GM12801 (cell line): ENCODE measurements around the gene NPDC1.

Experiments
- TF ChIP-seq, protein P1 (sequence below): IDR thresholded peaks from one replicate; pipeline ENCODE4 v1.5.1; 2011; ENCODE audit warnings: control low read depth; ENCODE audit not compliant: insufficient read length; ENCODE audit errors: extremely low read depth

The NPDC1 gene

GRCh38 chr9:137009938-137010732 lies 35.8 kb downstream of the NPDC1 start:
- TF ChIP-seq, protein P1, sequence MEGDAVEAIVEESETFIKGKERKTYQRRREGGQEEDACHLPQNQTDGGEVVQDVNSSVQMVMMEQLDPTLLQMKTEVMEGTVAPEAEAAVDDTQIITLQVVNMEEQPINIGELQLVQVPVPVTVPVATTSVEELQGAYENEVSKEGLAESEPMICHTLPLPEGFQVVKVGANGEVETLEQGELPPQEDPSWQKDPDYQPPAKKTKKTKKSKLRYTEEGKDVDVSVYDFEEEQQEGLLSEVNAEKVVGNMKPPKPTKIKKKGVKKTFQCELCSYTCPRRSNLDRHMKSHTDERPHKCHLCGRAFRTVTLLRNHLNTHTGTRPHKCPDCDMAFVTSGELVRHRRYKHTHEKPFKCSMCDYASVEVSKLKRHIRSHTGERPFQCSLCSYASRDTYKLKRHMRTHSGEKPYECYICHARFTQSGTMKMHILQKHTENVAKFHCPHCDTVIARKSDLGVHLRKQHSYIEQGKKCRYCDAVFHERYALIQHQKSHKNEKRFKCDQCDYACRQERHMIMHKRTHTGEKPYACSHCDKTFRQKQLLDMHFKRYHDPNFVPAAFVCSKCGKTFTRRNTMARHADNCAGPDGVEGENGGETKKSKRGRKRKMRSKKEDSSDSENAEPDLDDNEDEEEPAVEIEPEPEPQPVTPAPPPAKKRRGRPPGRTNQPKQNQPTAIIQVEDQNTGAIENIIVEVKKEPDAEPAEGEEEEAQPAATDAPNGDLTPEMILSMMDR, result no peak

- TF ChIP-seq, protein P1, result no peak
Measured at GRCh38 chr9:137009217-137009616, 36.8 kb downstream of the NPDC1 start.

DNA sequence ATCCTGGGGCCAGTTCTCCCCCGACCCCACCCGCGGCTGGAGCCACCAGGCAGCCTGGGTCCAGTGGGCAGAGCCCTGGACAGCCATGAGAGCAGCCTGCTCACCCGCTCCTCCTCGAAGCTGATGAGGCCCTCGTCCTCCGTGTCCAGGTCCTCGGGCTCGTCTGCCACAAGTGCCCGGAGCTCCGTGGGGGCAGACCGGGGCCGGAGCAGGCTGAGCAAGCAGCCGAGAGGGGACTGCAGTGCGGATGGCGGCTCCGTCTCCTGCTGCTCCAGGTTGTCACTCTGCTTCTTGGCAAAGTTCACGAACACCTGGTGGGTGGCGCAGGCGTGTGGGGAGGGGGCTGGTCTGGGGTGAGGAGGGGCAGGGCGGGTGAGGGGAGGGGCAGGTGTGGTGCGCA lies 37.7 kb downstream of the NPDC1 start:
- TF ChIP-seq, protein P1, result no peak

GRCh38 chr9:137007816-137008270 lies 38.1 kb downstream of the NPDC1 start:
- TF ChIP-seq, protein P1, result no peak

- TF ChIP-seq, protein P1, result no peak
Measured at GRCh38 chr9:137007108-137007815, 38.7 kb downstream of the NPDC1 start.

DNA sequence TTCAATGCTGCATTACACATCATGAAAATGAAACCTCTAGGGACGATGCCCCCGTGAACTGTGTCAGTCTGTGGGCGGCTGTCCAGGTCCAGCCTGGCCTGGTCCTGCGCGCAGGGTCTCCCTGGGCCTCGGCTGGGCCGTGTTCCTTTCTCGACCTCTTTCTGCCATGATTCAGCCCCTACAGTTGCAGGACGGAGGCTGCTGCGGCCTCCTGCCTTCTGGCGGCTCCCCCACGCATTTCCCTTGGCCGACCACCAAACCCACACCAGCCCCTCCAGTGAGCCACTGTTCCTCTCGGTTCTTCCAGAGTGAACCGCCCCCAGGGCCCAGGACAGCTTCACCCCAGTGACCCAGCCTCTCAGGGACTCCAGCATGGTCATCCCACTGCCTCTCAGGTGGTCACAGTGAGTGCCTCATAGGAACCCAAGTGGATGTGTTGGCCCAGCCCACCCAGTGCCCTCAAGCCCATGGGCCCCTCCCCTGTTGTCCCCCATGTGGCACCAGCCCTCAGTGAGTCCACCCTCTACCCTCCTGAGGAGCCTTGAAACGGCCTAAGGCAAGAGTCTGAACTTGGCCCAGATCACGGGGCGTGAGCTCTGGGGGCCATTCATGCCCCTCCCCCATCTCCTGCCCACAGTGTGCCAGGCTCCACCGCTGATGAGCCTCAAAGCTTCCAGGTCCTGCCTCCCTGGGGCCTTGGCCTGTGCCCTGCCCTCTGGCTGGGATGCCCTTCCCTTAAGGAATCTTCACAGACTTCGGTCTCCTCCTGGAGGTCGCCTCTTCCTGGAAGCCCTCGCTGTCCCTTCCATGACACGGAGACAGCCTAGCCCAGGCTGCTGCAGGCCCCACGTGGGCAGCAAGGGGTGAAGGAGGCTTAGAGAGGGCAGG lies 39.6 kb downstream of the NPDC1 start:
- TF ChIP-seq, protein P1, result no peak

DNA sequence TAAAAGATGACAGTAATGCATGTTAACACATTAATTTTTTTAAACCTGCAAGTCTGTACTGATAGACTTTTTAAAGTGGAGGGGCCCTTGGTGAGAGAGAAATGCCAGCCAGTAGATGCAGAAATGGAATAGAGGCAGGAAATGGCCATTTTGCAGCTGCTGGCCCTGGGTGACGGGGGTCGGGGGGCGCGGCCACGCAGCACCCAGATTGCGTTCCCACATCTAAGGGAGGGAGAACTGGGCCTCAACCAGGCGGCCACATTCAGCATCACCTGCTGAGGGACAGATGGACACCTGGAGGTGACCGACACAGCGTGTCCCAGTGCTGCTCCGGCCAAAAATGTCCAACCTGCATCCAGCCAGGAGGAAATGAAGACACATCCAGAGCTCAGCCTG lies 43.3 kb downstream of the NPDC1 start:
- TF ChIP-seq, protein P1, result no peak
